ENCODE measurements around the gene HMCN2. TPM values are rescaled to one million over a fixed set of nuclear protein-coding genes. Genes with fewer than 3 reads are reported as not detected.
A peak's percentile ranks its signal among the peaks of the same experiment; 100 is the strongest.

HMCN2 gene
- total RNA-seq, 6 experiments from 2014 or later: under 0.01 to 0.05 (median 0.02) TPM; not detected in 3

GRCh38 chr9:130421154-130421801 lies 155.7 kb downstream of the HMCN2 start:
- peaks cover 13% of the 10 kb centered on the region for H3K27me3 Mint-ChIP-seq (ENCODE audit: insufficient read depth)
- no peak for DNase-seq
- no peak overlapping the region for H3K4me3 Mint-ChIP-seq
- peaks cover 4% of the 10 kb centered on the region; the same call in 1 of the 2 replicates for H3K9me3 Mint-ChIP-seq
- no peak for TF ChIP-seq CTCF (IDR thresholded peaks at IDR 0.05)
- no peaks in the 10 kb centered on the region for H3K36me3 Mint-ChIP-seq (ENCODE audit: low read depth)
- no peak overlapping the region; the same call in 1 of the 2 replicates for H3K27ac Mint-ChIP-seq
- peaks cover 13% of the 10 kb centered on the region for H3K4me1 Mint-ChIP-seq (ENCODE audit: low read depth)

- Mint-ChIP-seq H3K27ac (no peak overlapping the region; the same call in 1 of the 2 replicates), H3K36me3 (ENCODE audit: low read depth) (no peaks in the 10 kb centered on the region), H3K27me3 (ENCODE audit: insufficient read depth) (peaks cover 13% of the 10 kb centered on the region), H3K9me3 (peaks cover 4% of the 10 kb centered on the region; the same call in 1 of the 2 replicates), H3K4me1 (ENCODE audit: low read depth) (peaks cover 17% of the 10 kb centered on the region), H3K4me3 (no peak overlapping the region)
- DNase-seq: peak; percentile 26
- no peak for TF ChIP-seq CTCF (IDR thresholded peaks at IDR 0.05)
Measured at GRCh38 chr9:130421802-130422276, 156.3 kb downstream of the HMCN2 start.

- H3K27me3 Mint-ChIP-seq (ENCODE audit: insufficient read depth): peaks cover 13% of the 10 kb centered on the region
- H3K36me3 Mint-ChIP-seq (ENCODE audit: low read depth): no peaks in the 10 kb centered on the region
- DNase-seq: no peak
- peaks cover 4% of the 10 kb centered on the region; the same call in 1 of the 2 replicates for H3K9me3 Mint-ChIP-seq
- H3K4me1 Mint-ChIP-seq (ENCODE audit: low read depth): peaks cover 21% of the 10 kb centered on the region
- H3K4me3 Mint-ChIP-seq: no peak overlapping the region
- H3K27ac Mint-ChIP-seq: no peak overlapping the region
- no peak for TF ChIP-seq CTCF (IDR thresholded peaks at IDR 0.05)
Measured at GRCh38 chr9:130422546-130422945, 157.0 kb downstream of the HMCN2 start.

DNA sequence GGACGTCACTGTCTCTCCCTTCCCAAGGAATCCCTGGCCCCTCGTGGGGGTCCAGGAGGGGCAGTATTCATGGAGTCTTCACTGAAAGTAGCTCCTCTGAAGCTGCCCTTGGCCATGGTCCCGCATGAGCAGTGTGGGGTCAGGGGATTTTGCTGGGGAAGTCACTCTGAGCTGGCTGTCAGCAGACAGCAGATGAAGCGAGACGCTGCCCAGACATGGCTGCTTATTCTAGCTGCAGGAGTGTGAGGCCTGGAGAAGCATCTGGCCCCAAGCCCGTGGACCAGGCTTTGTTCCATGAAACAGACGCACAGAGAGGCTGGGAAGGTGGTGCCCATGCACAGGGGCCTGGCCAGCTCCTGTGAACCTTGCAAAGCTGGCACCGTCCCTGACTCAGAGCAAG lies 157.7 kb downstream of the HMCN2 start:
- Mint-ChIP-seq H3K9me3 (peaks cover 4% of the 10 kb centered on the region; the same call in 1 of the 2 replicates), H3K4me1 (ENCODE audit: low read depth) (peaks cover 21% of the 10 kb centered on the region)
- DNase-seq: no peak

More for the DNA sequence above, 157.7 kb downstream of the HMCN2 start:
- no peak overlapping the region for H3K27ac Mint-ChIP-seq
- peaks cover 7% of the 10 kb centered on the region; the same call in 1 of the 2 replicates for H3K27me3 Mint-ChIP-seq (ENCODE audit: insufficient read depth)
- TF ChIP-seq CTCF (IDR thresholded peaks at IDR 0.05): no peak
- H3K4me3 Mint-ChIP-seq: no peak overlapping the region
- H3K36me3 Mint-ChIP-seq (ENCODE audit: low read depth): no peaks in the 10 kb centered on the region
